Brain microvascular endothelial cell (primary cell): Measurements from ENCODE around the gene NACAD.
A peak's percentile ranks its signal among the peaks of the same experiment; 100 is the strongest.

ENCODE experiments used
- DNase-seq: peaks from one replicate; pipeline ENCODE4 v3.0.0-alpha.2; 2020
- H3K27ac ChIP-seq: fragments of 250-450 bp; sonication (Bioruptor Pico); 2 replicates; pipeline ENCODE4 v1.5.1; 2020; ENCODE audit warnings: mild to moderate bottlenecking, moderate library complexity
- H3K27me3 ChIP-seq: fragments of 250-450 bp; sonication (Bioruptor Pico); replicated peaks from 2 replicates; pipeline ENCODE4 v1.5.1; 2020; ENCODE audit warnings: mild to moderate bottlenecking
- H3K36me3 ChIP-seq: fragments of 250-450 bp; sonication (Bioruptor Pico); replicated peaks from 2 replicates; pipeline ENCODE4 v1.5.1; 2020; ENCODE audit warnings: mild to moderate bottlenecking
- H3K4me3 ChIP-seq: 2 replicates; pipeline ENCODE4 v1.5.1; 2011; ENCODE audit warnings: low read depth, mild to moderate bottlenecking, control low read depth, low read length, moderate library complexity
- CTCF ChIP-seq: IDR thresholded peaks from 2 replicates; pipeline ENCODE4 v1.5.1; 2011; ENCODE audit warnings: low read depth, mild to moderate bottlenecking, moderate library complexity, low read length, control low read depth, inconsistent platforms; ENCODE audit errors: missing control alignments
- in situ Hi-C: cut with HindIII; loops from 2 replicates; pipeline ENCODE4 v1.10.0; 2017; ENCODE audit warnings: low sequenced_read_pairs, low pct_ligation_motif_present

Gene NACAD

GRCh38 chr7:45089341-45089891 lies 647 bp upstream of the NACAD start:
- Histone ChIP-seq H3K36me3 (no peaks in the 10 kb centered on the region), H3K4me3 (peak overlapping the region; percentile 52), H3K27ac (no peak overlapping the region), H3K27me3 (no peaks in the 10 kb centered on the region)
- in situ Hi-C loops = no loop called here
- no peak for TF ChIP-seq CTCF
- DNase-seq = peak; percentile 29

- H3K4me3 ChIP-seq = peak overlapping the region; percentile 52
- in situ Hi-C loops = no loop called here
- no peak for DNase-seq
- H3K27ac ChIP-seq = no peak overlapping the region
- H3K36me3 ChIP-seq = no peaks in the 10 kb centered on the region
- no peak for TF ChIP-seq CTCF
- no peaks in the 10 kb centered on the region for H3K27me3 ChIP-seq
Observed at GRCh38 chr7:45088146-45088701, 545 bp downstream of the NACAD start.

GRCh38 chr7:45087301-45088145 lies 1.2 kb downstream of the NACAD start:
- H3K27ac ChIP-seq = no peak overlapping the region
- DNase-seq = no peak
- H3K36me3 ChIP-seq = no peaks in the 10 kb centered on the region
- in situ Hi-C loops = no loop called here
- no peak overlapping the region for H3K4me3 ChIP-seq
- TF ChIP-seq CTCF = no peak
- H3K27me3 ChIP-seq = no peaks in the 10 kb centered on the region

DNA sequence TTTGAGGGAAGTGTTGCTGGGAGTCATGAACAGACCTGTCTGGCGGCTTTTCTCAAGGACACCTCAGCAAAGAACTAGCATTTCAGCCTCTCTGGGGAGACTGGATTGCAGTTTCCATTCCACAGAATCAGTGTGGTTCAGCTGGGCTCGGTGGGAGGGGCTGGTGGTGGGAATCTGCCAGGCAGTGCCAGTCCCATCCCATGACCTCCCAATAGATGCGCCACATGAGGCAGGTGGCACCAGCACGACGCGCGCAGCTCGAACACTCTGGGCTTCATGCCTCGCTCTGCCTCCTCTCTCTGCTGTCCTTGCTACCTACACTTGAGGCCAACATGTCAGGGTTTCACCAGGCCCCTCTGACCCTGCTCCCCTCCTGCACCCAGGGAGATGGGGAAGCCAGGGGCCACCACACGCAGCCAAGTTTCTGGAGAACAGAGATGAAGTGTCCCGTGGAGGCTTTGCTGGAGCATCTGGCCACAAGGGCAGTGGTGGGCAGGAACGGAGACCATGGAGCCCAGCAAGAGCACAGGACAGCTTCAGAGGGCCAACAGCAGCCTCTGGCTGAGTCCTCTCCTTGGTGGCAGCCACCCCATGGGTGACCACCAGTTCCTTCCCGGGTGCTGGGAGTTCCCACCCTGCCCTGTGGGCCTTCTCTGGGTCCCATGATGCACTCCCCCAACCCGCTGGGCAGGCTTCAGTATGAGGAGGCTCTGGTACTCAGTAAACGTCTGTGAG lies 2.3 kb downstream of the NACAD start:
- no peak for TF ChIP-seq CTCF
- no peak overlapping the region for H3K27ac ChIP-seq
- DNase-seq = no peak
- H3K27me3 ChIP-seq = no peaks in the 10 kb centered on the region
- no peaks in the 10 kb centered on the region for H3K36me3 ChIP-seq
- in situ Hi-C loops = no loop called here
- no peak overlapping the region for H3K4me3 ChIP-seq

- no peak for TF ChIP-seq CTCF
- no peaks in the 10 kb centered on the region for H3K27me3 ChIP-seq
- no peaks in the 10 kb centered on the region for H3K36me3 ChIP-seq
- no peak overlapping the region for H3K27ac ChIP-seq
- in situ Hi-C loops = no loop called here
- no peak for DNase-seq
- H3K4me3 ChIP-seq = no peak overlapping the region
Observed at GRCh38 chr7:45085619-45086200, 3.1 kb downstream of the NACAD start.
